GM23338 (cell line): ENCODE measurements around the gene FOXE3. TPM values are rescaled to one million over a fixed set of nuclear protein-coding genes. Genes with fewer than 3 reads are reported as not detected.

Experiments used
- ATAC-seq: fragments of 200-7000 bp; cut with Tn5 transposase; 3 replicates; pipeline ENCODE4 v1.9.1; 2020
- DNase-seq: peaks from one replicate; pipeline ENCODE4 v3.0.0-alpha.2; 2015; ENCODE audit warnings: low spot score
- H2AFZ ChIP-seq: fragments of 200-600 bp; sonication (generic); 2 replicates; pipeline ENCODE4 v1.8.0; 2016; ENCODE audit warnings: antibody characterized with exemption, mild to moderate bottlenecking, moderate library complexity
- H3F3A ChIP-seq: fragments of 200-600 bp; sonication (generic); replicated peaks from 2 replicates; pipeline ENCODE4 v1.8.0; 2017; ENCODE audit warnings: antibody characterized with exemption, mixed run types, low read depth
- H3K27ac ChIP-seq: fragments of 200-600 bp; sonication (generic); 2 replicates; pipeline ENCODE4 v1.6.1; 2016; ENCODE audit warnings: low read depth
- H3K27me3 ChIP-seq: fragments of 200-600 bp; sonication (generic); 2 replicates; pipeline ENCODE4 v1.8.0; 2016; ENCODE audit warnings: mild to moderate bottlenecking, mixed run types, moderate library complexity; ENCODE audit not compliant: insufficient read depth
- H3K36me3 ChIP-seq: fragments of 200-600 bp; sonication (generic); 2 replicates; pipeline ENCODE4 v1.8.0; 2016; ENCODE audit warnings: mild to moderate bottlenecking; ENCODE audit not compliant: insufficient read depth
- H3K4me1 ChIP-seq: fragments of 200-600 bp; sonication (generic); 2 replicates; pipeline ENCODE4 v1.8.0; 2016; ENCODE audit warnings: mild to moderate bottlenecking, moderate library complexity; ENCODE audit not compliant: insufficient read depth
- H3K4me2 ChIP-seq: fragments of 200-600 bp; sonication (generic); 2 replicates; pipeline ENCODE4 v1.7.1; 2017; ENCODE audit warnings: mixed run types
- H3K4me3 ChIP-seq: fragments of 200-600 bp; sonication (generic); 2 replicates; pipeline ENCODE4 v1.6.1; 2016; ENCODE audit warnings: mixed run types
- H3K79me2 ChIP-seq: fragments of 200-600 bp; sonication (generic); replicated peaks from 2 replicates; pipeline ENCODE4 v1.8.0; 2017; ENCODE audit warnings: mild to moderate bottlenecking; ENCODE audit not compliant: insufficient read depth
- H3K9me2 ChIP-seq: fragments of 200-600 bp; sonication (generic); 2 replicates; pipeline ENCODE4 v1.8.0; 2017; ENCODE audit not compliant: insufficient read depth
- H4K20me1 ChIP-seq: fragments of 200-600 bp; sonication (generic); replicated peaks from 2 replicates; pipeline ENCODE4 v1.8.0; 2017; ENCODE audit warnings: mild to moderate bottlenecking; ENCODE audit not compliant: insufficient read depth
- H3K27ac Mint-ChIP-seq: 2 replicates; pipeline ENCODE4 v1.8.0; 2020; ENCODE audit warnings: inconsistent platforms, mild to moderate bottlenecking, moderate library complexity, mixed read lengths
- H3K27me3 Mint-ChIP-seq: 3 replicates; pipeline ENCODE4 v1.8.0; 2022; ENCODE audit warnings: low read depth, mild to moderate bottlenecking, moderate library complexity, mixed read lengths, inconsistent platforms; ENCODE audit not compliant: insufficient read depth, poor library complexity
- H3K36me3 Mint-ChIP-seq: 3 replicates; pipeline ENCODE4 v1.8.0; 2021; ENCODE audit warnings: low read depth, mild to moderate bottlenecking, inconsistent platforms, moderate library complexity, mixed read lengths
- H3K4me1 Mint-ChIP-seq: 3 replicates; pipeline ENCODE4 v1.8.0; 2020; ENCODE audit warnings: mild to moderate bottlenecking, inconsistent platforms, mixed read lengths
- H3K4me3 Mint-ChIP-seq: 3 replicates; pipeline ENCODE4 v1.8.0; 2021; ENCODE audit warnings: moderate library complexity, mild to moderate bottlenecking, inconsistent platforms, mixed read lengths
- H3K9me3 Mint-ChIP-seq: 3 replicates; pipeline ENCODE4 v1.8.0; 2020; ENCODE audit warnings: moderate library complexity, mild to moderate bottlenecking, inconsistent platforms, mixed read lengths
- CREB1 ChIP-seq: fragments of 250-450 bp; sonication (Bioruptor Pico); IDR thresholded peaks from 2 replicates; pipeline ENCODE4 v1.5.0; 2020; ENCODE audit warnings: low read depth, mild to moderate bottlenecking, moderate library complexity
- EZH2 ChIP-seq: fragments of 200-600 bp; sonication (generic); IDR thresholded peaks from one replicate; pipeline ENCODE4 v1.8.0; 2017; ENCODE audit warnings: antibody characterized with exemption, mild to moderate bottlenecking, low read depth; ENCODE audit not compliant: unreplicated experiment
- EZH2phosphoT487 ChIP-seq: fragments of 200-600 bp; sonication (generic); IDR thresholded peaks from one replicate; pipeline ENCODE4 v1.8.1; 2018; ENCODE audit warnings: antibody characterized with exemption; ENCODE audit not compliant: unreplicated experiment
- JUNB ChIP-seq: IDR thresholded peaks from one replicate; pipeline ENCODE4 v1.6.1; 2016; ENCODE audit warnings: antibody characterized with exemption; ENCODE audit not compliant: unreplicated experiment
- NANOG ChIP-seq: IDR thresholded peaks from 2 replicates; pipeline ENCODE4 v1.6.1; 2016; ENCODE audit warnings: antibody characterized with exemption, borderline replicate concordance
- POLR2AphosphoS5 ChIP-seq: IDR thresholded peaks from 2 replicates; pipeline ENCODE4 v1.6.1; 2016; ENCODE audit warnings: antibody characterized with exemption, low read depth
- STAT1 ChIP-seq: IDR thresholded peaks from one replicate; pipeline ENCODE4 v1.6.1; 2016; ENCODE audit warnings: antibody characterized with exemption; ENCODE audit not compliant: unreplicated experiment
- ZNF114 ChIP-seq: fragments of 250-450 bp; sonication (Bioruptor Pico); IDR thresholded peaks from 2 replicates; pipeline ENCODE4 v1.5.0; 2020; ENCODE audit warnings: mild to moderate bottlenecking, moderate library complexity
- ZNF331 ChIP-seq: fragments of 250-450 bp; sonication (Bioruptor Pico); IDR thresholded peaks from 2 replicates; pipeline ENCODE4 v1.5.0; 2020; ENCODE audit warnings: low read depth, mild to moderate bottlenecking, moderate library complexity
- polyA plus RNA-seq: library from polyadenylated mRNA; unstranded; fragments of >200 nt; fragmentation: Nextera tagmentation; extraction: Ambion mirVana; gene quantifications from 2 replicates; pipeline ENCODE4 v1.2.1, GENCODE V29; 2016
- total RNA-seq: library from RNA; depleted of rRNA; stranded (reverse); fragments of >200 nt; shearing (Covaris generic); gene quantifications from 2 replicates; pipeline ENCODE4 v1.2.3, GENCODE V29; 2014
- TF ChIP-seq, protein P1 (sequence below): IDR thresholded peaks from one replicate; pipeline ENCODE4 v1.6.1; 2018; ENCODE audit warnings: antibody characterized with exemption; ENCODE audit not compliant: unreplicated experiment
- TF ChIP-seq, protein P2 (sequence below): IDR thresholded peaks from 2 replicates; pipeline ENCODE4 v1.6.1; 2016; ENCODE audit warnings: antibody characterized with exemption
- TF ChIP-seq, protein P3 (sequence below): fragments of 250-450 bp; sonication (Bioruptor Pico); IDR thresholded peaks from 2 replicates; pipeline ENCODE4 v1.5.0; 2020; ENCODE audit warnings: mild to moderate bottlenecking, moderate library complexity
- TF ChIP-seq, protein P4 (sequence below), 2 experiments: fragments of 200-600 bp in 1 of 2; sonication (generic) in 1 of 2; conservative IDR thresholded peaks; 2 replicates each; pipeline versions ENCODE4 v1.5.1 to v1.6.1; 2016 to 2017; ENCODE audit warnings: antibody characterized with exemption in 2 of 2, low read depth in 2 of 2, mild to moderate bottlenecking in 2 of 2, moderate library complexity in 1 of 2

FOXE3 gene
- total and polyA plus RNA-seq, 2 experiments from 2014 or later, result not detected

DNA sequence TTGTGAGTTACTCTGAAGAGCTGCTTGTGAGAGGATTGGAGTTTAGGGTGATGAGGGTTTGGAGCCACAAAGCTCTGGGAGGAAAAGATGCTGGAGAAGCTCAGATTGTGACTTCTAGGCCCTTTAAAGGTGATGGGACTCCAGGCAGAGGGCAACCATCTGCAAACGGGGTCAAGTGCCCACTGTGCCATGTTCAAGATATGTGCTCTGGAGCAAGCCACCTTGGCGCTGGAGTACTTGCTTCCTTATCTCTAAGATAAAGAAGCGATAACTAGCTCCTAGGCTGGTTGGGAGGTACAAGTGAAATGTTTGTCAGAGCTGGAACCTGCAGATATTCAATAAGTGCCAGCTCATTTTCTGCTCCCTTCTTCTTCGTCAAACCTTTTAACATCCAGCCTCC is 14.3 kb upstream of the FOXE3 start:
- H3K36me3 Mint-ChIP-seq, result no peaks in the 10 kb centered on the region
- no peaks in the 10 kb centered on the region for H3K36me3 ChIP-seq
- DNase-seq (no peak), ATAC-seq (no peak)
- no peak overlapping the region for H3K27ac Mint-ChIP-seq
- no peaks in the 10 kb centered on the region for H3F3A ChIP-seq
- no peak overlapping the region for H3K4me3 Mint-ChIP-seq
- no peaks in the 10 kb centered on the region for H3K4me1 ChIP-seq
- H4K20me1 ChIP-seq, result no peaks in the 10 kb centered on the region
- no peak overlapping the region for H3K4me3 ChIP-seq
- peaks cover 7% of the 10 kb centered on the region for H3K27me3 Mint-ChIP-seq
- no peaks in the 10 kb centered on the region for H3K4me1 Mint-ChIP-seq
- no peak overlapping the region for H3K4me2 ChIP-seq
- no peaks in the 10 kb centered on the region for H3K79me2 ChIP-seq
- H3K9me3 Mint-ChIP-seq, result no peaks in the 10 kb centered on the region
- no peaks in the 10 kb centered on the region for H3K9me2 ChIP-seq
- TF ChIP-seq ZNF331, result no peak
- TF ChIP-seq, protein P1, sequence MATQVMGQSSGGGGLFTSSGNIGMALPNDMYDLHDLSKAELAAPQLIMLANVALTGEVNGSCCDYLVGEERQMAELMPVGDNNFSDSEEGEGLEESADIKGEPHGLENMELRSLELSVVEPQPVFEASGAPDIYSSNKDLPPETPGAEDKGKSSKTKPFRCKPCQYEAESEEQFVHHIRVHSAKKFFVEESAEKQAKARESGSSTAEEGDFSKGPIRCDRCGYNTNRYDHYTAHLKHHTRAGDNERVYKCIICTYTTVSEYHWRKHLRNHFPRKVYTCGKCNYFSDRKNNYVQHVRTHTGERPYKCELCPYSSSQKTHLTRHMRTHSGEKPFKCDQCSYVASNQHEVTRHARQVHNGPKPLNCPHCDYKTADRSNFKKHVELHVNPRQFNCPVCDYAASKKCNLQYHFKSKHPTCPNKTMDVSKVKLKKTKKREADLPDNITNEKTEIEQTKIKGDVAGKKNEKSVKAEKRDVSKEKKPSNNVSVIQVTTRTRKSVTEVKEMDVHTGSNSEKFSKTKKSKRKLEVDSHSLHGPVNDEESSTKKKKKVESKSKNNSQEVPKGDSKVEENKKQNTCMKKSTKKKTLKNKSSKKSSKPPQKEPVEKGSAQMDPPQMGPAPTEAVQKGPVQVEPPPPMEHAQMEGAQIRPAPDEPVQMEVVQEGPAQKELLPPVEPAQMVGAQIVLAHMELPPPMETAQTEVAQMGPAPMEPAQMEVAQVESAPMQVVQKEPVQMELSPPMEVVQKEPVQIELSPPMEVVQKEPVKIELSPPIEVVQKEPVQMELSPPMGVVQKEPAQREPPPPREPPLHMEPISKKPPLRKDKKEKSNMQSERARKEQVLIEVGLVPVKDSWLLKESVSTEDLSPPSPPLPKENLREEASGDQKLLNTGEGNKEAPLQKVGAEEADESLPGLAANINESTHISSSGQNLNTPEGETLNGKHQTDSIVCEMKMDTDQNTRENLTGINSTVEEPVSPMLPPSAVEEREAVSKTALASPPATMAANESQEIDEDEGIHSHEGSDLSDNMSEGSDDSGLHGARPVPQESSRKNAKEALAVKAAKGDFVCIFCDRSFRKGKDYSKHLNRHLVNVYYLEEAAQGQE, result no peak
- TF ChIP-seq, protein P2, sequence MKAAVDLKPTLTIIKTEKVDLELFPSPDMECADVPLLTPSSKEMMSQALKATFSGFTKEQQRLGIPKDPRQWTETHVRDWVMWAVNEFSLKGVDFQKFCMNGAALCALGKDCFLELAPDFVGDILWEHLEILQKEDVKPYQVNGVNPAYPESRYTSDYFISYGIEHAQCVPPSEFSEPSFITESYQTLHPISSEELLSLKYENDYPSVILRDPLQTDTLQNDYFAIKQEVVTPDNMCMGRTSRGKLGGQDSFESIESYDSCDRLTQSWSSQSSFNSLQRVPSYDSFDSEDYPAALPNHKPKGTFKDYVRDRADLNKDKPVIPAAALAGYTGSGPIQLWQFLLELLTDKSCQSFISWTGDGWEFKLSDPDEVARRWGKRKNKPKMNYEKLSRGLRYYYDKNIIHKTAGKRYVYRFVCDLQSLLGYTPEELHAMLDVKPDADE, result no peak
- TF ChIP-seq, protein P3, sequence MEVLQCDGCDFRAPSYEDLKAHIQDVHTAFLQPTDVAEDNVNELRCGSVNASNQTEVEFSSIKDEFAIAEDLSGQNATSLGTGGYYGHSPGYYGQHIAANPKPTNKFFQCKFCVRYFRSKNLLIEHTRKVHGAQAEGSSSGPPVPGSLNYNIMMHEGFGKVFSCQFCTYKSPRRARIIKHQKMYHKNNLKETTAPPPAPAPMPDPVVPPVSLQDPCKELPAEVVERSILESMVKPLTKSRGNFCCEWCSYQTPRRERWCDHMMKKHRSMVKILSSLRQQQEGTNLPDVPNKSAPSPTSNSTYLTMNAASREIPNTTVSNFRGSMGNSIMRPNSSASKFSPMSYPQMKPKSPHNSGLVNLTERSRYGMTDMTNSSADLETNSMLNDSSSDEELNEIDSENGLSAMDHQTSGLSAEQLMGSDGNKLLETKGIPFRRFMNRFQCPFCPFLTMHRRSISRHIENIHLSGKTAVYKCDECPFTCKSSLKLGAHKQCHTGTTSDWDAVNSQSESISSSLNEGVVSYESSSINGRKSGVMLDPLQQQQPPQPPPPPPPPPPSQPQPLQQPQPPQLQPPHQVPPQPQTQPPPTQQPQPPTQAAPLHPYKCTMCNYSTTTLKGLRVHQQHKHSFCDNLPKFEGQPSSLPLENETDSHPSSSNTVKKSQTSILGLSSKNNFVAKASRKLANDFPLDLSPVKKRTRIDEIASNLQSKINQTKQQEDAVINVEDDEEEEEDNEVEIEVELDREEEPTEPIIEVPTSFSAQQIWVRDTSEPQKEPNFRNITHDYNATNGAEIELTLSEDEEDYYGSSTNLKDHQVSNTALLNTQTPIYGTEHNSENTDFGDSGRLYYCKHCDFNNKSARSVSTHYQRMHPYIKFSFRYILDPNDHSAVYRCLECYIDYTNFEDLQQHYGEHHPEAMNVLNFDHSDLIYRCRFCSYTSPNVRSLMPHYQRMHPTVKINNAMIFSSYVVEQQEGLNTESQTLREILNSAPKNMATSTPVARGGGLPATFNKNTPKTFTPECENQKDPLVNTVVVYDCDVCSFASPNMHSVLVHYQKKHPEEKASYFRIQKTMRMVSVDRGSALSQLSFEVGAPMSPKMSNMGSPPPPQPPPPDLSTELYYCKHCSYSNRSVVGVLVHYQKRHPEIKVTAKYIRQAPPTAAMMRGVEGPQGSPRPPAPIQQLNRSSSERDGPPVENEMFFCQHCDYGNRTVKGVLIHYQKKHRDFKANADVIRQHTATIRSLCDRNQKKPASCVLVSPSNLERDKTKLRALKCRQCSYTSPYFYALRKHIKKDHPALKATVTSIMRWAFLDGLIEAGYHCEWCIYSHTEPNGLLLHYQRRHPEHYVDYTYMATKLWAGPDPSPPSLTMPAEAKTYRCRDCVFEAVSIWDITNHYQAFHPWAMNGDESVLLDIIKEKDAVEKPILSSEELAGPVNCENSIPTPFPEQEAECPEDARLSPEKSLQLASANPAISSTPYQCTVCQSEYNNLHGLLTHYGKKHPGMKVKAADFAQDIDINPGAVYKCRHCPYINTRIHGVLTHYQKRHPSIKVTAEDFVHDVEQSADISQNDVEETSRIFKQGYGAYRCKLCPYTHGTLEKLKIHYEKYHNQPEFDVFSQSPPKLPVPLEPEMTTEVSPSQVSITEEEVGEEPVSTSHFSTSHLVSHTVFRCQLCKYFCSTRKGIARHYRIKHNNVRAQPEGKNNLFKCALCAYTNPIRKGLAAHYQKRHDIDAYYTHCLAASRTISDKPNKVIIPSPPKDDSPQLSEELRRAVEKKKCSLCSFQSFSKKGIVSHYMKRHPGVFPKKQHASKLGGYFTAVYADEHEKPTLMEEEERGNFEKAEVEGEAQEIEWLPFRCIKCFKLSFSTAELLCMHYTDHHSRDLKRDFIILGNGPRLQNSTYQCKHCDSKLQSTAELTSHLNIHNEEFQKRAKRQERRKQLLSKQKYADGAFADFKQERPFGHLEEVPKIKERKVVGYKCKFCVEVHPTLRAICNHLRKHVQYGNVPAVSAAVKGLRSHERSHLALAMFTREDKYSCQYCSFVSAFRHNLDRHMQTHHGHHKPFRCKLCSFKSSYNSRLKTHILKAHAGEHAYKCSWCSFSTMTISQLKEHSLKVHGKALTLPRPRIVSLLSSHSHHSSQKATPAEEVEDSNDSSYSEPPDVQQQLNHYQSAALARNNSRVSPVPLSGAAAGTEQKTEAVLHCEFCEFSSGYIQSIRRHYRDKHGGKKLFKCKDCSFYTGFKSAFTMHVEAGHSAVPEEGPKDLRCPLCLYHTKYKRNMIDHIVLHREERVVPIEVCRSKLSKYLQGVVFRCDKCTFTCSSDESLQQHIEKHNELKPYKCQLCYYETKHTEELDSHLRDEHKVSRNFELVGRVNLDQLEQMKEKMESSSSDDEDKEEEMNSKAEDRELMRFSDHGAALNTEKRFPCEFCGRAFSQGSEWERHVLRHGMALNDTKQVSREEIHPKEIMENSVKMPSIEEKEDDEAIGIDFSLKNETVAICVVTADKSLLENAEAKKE (CRISPR knock-in tag), result no peak
- no peak for TF ChIP-seq CREB1 (CRISPR knock-in tag)
- TF ChIP-seq ZNF114, result no peak
- no peak for TF ChIP-seq JUNB
- TF ChIP-seq NANOG, result no peak
- TF ChIP-seq EZH2, result no peak
- no peak for TF ChIP-seq EZH2phosphoT487
- TF ChIP-seq POLR2AphosphoS5, result no peak
- TF ChIP-seq, protein P4, sequence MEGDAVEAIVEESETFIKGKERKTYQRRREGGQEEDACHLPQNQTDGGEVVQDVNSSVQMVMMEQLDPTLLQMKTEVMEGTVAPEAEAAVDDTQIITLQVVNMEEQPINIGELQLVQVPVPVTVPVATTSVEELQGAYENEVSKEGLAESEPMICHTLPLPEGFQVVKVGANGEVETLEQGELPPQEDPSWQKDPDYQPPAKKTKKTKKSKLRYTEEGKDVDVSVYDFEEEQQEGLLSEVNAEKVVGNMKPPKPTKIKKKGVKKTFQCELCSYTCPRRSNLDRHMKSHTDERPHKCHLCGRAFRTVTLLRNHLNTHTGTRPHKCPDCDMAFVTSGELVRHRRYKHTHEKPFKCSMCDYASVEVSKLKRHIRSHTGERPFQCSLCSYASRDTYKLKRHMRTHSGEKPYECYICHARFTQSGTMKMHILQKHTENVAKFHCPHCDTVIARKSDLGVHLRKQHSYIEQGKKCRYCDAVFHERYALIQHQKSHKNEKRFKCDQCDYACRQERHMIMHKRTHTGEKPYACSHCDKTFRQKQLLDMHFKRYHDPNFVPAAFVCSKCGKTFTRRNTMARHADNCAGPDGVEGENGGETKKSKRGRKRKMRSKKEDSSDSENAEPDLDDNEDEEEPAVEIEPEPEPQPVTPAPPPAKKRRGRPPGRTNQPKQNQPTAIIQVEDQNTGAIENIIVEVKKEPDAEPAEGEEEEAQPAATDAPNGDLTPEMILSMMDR (conservative IDR thresholded peaks at IDR 0.05; ENCODE audit: low read depth in 2 of 2), result no peak
- no peak for TF ChIP-seq STAT1
- no peaks in the 10 kb centered on the region for H3K27me3 ChIP-seq
- H3K27ac ChIP-seq, result no peak overlapping the region
- H2AFZ ChIP-seq, result no peak overlapping the region
